Right atrium auricular region (tissue), 2 donors: ENCODE results near the gene TAF6. TPM values are rescaled to one million over a fixed set of nuclear protein-coding genes. Genes with fewer than 3 reads are reported as not detected.

ENCODE experiments used
- DNase-seq: peaks from one replicate; pipeline ENCODE4 v3.0.0-alpha.2; 2019; ENCODE audit warnings: low spot score
- H3K27ac ChIP-seq, 2 donors: fragments of 200-600 bp; sonication (generic); 1 replicate in 1 of 2; 2 replicates in 1 of 2; pipeline ENCODE4 v1.5.1; 2016 to 2019
- H3K27me3 ChIP-seq, 2 donors: fragments of 200-600 bp; sonication (generic); one replicate each; pipeline versions ENCODE4 v1.5.1 to v1.6.0; 2017 to 2019
- H3K36me3 ChIP-seq: fragments of 200-600 bp; sonication (generic); one replicate; pipeline ENCODE4 v1.5.1; 2016
- H3K4me1 ChIP-seq, 2 donors: fragments of 200-600 bp; sonication (generic); one replicate each; pipeline versions ENCODE4 v1.5.1 to v1.6.0; 2017 to 2019
- H3K4me3 ChIP-seq, 2 donors: fragments of 200-600 bp; sonication (generic); 1 replicate in 1 of 2; 2 replicates in 1 of 2; pipeline ENCODE4 v1.5.1; 2017 to 2019; ENCODE audit warnings: mild to moderate bottlenecking in 1 of 2, moderate library complexity in 1 of 2
- H3K9me3 ChIP-seq, 2 donors: fragments of 200-600 bp; sonication (generic); one replicate each; pipeline ENCODE4 v1.5.1; 2019
- CTCF ChIP-seq, 2 donors: fragments of 200-600 bp; sonication (generic); IDR thresholded peaks; one replicate each; pipeline ENCODE4 v1.5.1; 2019; ENCODE audit warnings: antibody characterized with exemption in 2 of 2
- total RNA-seq, 2 donors: library from RNA; depleted of rRNA; stranded (reverse); fragments of >200 nt; gene quantifications; one replicate each; pipeline ENCODE4 v1.1.0, GENCODE V29; 2016

Gene TAF6
- total RNA-seq, 2 donors from 2014 or later: 41.7 to 49.1 TPM

GRCh38 chr7:100071018-100071723, 48.0 kb downstream of the TAF6 start:
- peaks cover 75% of the 10 kb centered on the region for H3K36me3 ChIP-seq
- no peak for DNase-seq
- H3K4me3 ChIP-seq: no peak overlapping the region
- H3K27ac ChIP-seq: no peak overlapping the region
- peaks cover 14 to 32% of the 10 kb centered on the region in 2 donors for H3K9me3 ChIP-seq
- H3K27me3 ChIP-seq: no peaks in the 10 kb centered on the region
- TF ChIP-seq CTCF (IDR thresholded peaks at IDR 0.05): no peak
- no peaks in the 10 kb centered on the region for H3K4me1 ChIP-seq

DNA sequence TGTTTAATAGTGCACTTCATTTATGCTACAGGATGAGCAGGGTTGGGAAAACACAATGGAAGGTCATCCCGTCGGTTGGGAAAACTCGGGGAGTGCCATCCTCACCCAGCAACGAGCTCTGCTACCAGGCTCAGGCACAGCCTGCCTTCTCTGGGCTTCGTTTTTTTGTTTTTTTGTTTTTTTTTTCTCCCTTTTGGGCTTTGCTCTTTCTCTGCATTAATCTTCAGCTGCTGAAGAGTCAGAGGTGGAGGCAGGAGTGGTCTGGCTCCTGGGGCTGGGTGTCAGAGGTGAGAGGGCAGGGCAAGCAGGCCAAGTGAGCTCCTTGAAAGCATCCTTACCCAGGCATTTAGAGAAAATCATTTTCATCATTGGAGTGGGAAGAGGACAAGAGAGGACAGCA, 49.2 kb downstream of the TAF6 start:
- Histone ChIP-seq H3K4me3 (no peak overlapping the region), H3K9me3 (peaks cover 14 to 32% of the 10 kb centered on the region in 2 donors), H3K4me1 (peaks cover 0 to 11% of the 10 kb centered on the region in 2 donors), H3K27me3 (no peaks in the 10 kb centered on the region), H3K27ac (no peak overlapping the region), H3K36me3 (peaks cover 63% of the 10 kb centered on the region)
- no peak for TF ChIP-seq CTCF (IDR thresholded peaks at IDR 0.05)
- no peak for DNase-seq

DNA sequence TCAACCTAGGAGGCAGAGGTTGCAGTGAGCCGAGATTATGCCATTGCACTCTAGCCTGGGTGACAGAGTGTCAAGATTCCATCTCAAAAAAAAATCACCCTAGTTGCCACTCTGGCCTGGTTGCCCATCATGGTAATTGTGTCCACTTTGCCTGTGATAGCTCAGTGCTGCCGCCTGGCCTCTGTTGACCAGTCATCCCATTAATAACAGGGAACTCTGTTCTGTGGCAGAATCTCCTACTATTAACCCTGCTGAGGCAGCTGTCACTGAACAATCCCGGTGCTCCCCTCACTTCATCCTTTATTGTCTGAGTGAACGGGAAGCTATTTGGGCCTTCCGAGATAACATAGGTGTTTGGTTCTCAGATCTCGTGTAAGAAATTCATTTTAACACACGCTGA, 52.2 kb downstream of the TAF6 start:
- Histone ChIP-seq H3K36me3 (peaks cover 53% of the 10 kb centered on the region), H3K4me3 (no peak overlapping the region), H3K27me3 (no peaks in the 10 kb centered on the region), H3K4me1 (peaks cover 0 to 11% of the 10 kb centered on the region in 2 donors), H3K27ac (no peak overlapping the region), H3K9me3 (peaks cover 14 to 21% of the 10 kb centered on the region in 2 donors)
- no peak for TF ChIP-seq CTCF (IDR thresholded peaks at IDR 0.05)
- no peak for DNase-seq

DNA sequence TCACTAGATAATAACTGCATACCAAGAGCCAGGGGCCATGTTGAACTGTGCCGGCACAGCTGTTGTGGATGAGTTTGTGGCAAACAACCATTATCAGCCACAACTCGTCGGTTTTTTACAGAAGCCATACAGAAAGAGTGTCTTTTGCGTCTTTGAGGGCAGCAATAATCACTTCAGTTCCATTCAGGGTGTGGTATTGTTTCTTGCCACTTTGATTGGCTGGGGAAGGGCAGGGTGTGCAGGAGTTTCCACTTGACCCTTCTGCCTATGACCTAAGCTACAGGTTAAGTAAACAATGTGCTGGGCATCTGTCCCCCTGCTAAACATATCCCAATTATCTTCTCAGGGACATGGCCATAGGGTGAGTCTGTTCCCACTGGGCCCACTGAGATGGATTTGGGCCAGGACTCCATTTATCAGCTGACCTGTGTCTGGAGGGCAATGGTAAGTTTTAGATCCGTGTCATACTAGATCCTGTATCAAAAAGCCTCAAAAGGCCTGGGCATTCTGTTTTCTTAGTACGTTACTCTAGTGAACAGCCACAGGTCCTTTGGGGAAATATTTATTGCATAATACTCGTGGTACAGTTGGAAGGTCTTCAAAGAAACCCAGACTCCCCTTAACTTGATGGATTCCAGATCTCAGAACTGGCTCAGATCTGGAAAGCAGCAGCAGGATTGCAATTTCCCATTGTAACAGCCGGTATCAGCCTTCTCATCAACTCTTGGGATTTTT, 53.5 kb downstream of the TAF6 start:
- peaks cover 2 to 8% of the 10 kb centered on the region in 2 donors for H3K9me3 ChIP-seq
- no peak for DNase-seq
- no peak for TF ChIP-seq CTCF (IDR thresholded peaks at IDR 0.05)
- H3K4me1 ChIP-seq: peaks cover 0 to 11% of the 10 kb centered on the region in 2 donors
- no peaks in the 10 kb centered on the region for H3K27me3 ChIP-seq
- H3K4me3 ChIP-seq: no peak overlapping the region
- H3K27ac ChIP-seq: peak overlapping the region in 1 of 2 donors; percentile 46
- peaks cover 51% of the 10 kb centered on the region for H3K36me3 ChIP-seq

DNA sequence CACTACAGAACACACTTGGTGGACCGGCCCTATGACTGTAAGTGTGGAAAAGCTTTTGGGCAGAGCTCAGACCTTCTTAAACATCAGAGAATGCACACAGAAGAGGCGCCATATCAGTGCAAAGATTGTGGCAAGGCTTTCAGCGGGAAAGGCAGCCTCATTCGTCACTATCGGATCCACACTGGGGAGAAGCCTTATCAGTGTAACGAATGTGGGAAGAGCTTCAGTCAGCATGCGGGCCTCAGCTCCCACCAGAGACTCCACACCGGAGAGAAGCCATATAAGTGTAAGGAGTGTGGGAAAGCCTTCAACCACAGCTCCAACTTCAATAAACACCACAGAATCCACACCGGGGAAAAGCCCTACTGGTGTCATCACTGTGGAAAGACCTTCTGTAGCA, 55.0 kb downstream of the TAF6 start:
- H3K36me3 ChIP-seq: peaks cover 49% of the 10 kb centered on the region
- TF ChIP-seq CTCF (IDR thresholded peaks at IDR 0.05): no peak
- DNase-seq: no peak

More for the DNA sequence above, 55.0 kb downstream of the TAF6 start:
- no peaks in the 10 kb centered on the region for H3K9me3 ChIP-seq
- peaks cover 0 to 11% of the 10 kb centered on the region in 2 donors for H3K4me1 ChIP-seq
- no peak overlapping the region for H3K4me3 ChIP-seq
- H3K27me3 ChIP-seq: no peaks in the 10 kb centered on the region
- no peak overlapping the region for H3K27ac ChIP-seq
